B cell (primary cell): ENCODE results near the gene CMIP. TPM values are rescaled to one million over a fixed set of nuclear protein-coding genes. Genes with fewer than 3 reads are reported as not detected.

ENCODE experiments used
- ATAC-seq: fragments of 200-7000 bp; cut with Tn5 transposase; one replicate; pipeline ENCODE4 v1.10.0; 2021; ENCODE audit warnings: low read depth, mild to moderate bottlenecking, moderate number of reproducible peaks, moderate library complexity
- CTCF ChIA-PET: fragments of 350-600 bp; sonication (Branson Sonifier 250); formaldehyde crosslinking; loops from one replicate; lab custom pipeline; 2021; ENCODE audit warnings: antibody characterized with exemption, inconsistent platforms; lab: Charles Lee
- POLR2A ChIA-PET: fragments of 350-600 bp; sonication (Branson Sonifier 250); formaldehyde crosslinking; loops from one replicate; lab custom pipeline; 2021; ENCODE audit warnings: antibody characterized with exemption; lab: Charles Lee
- DNase-seq: peaks from one replicate; pipeline ENCODE4 v3.0.0; 2013
- H2AFZ ChIP-seq: 2 replicates; pipeline ENCODE4 v1.6.1; 2012; ENCODE audit warnings: mild to moderate bottlenecking, low read depth, low read length; ENCODE audit not compliant: insufficient read depth, poor library complexity, severe bottlenecking
- H3K27ac ChIP-seq, 2 donors: 1 replicate in 1 of 2; 2 replicates in 1 of 2; pipeline ENCODE4 v1.5.1; 2012 to 2013; ENCODE audit warnings: low read length in 2 of 2, mild to moderate bottlenecking in 2 of 2, moderate library complexity in 1 of 2
- H3K27me3 ChIP-seq, 4 experiments: fragments of 200-600 bp in 1 of 4; sonication (generic) in 1 of 4; replicated peaks in 1 of 4; 1 replicate in 2 of 4; 2 replicates in 2 of 4; pipeline versions ENCODE4 v1.6.1 to v1.7.0; 2013 to 2016; ENCODE audit warnings: low read length in 3 of 4, mild to moderate bottlenecking in 2 of 4, mixed read lengths in 1 of 4, moderate library complexity in 1 of 4; ENCODE audit not compliant: insufficient read depth in 4 of 4, control insufficient read depth in 3 of 4; ENCODE audit errors: control extremely low read depth in 1 of 4
- H3K36me3 ChIP-seq, 2 experiments: replicated peaks in 1 of 2; 1 replicate in 1 of 2; 2 replicates in 1 of 2; pipeline versions ENCODE4 v1.6.1 to v1.7.1; 2013; ENCODE audit warnings: low read length in 1 of 2; ENCODE audit not compliant: insufficient read depth in 2 of 2, control insufficient read depth in 1 of 2; ENCODE audit errors: control extremely low read depth in 1 of 2, extremely low read depth in 1 of 2
- H3K4me1 ChIP-seq, 2 donors: fragments of 200-600 bp in 1 of 2; sonication (generic) in 1 of 2; 1 replicate in 1 of 2; 2 replicates in 1 of 2; pipeline versions ENCODE4 v1.5.1 to v1.6.1; 2013 to 2017; ENCODE audit warnings: low read length in 2 of 2; ENCODE audit not compliant: control insufficient read depth in 2 of 2, insufficient read depth in 2 of 2
- H3K4me2 ChIP-seq: replicated peaks from 2 replicates; pipeline ENCODE3; 2012; ENCODE audit warnings: mild to moderate bottlenecking, low read depth, low read length; ENCODE audit not compliant: poor library complexity, severe bottlenecking
- H3K4me3 ChIP-seq, 5 experiments: fragments of 200-600 bp in 1 of 5; sonication (generic) in 1 of 5; 1 replicate in 3 of 5; 2 replicates in 2 of 5; pipeline versions ENCODE4 v1.5.1 to v1.7.0; 2011 to 2016; ENCODE audit warnings: low read length in 4 of 5, mild to moderate bottlenecking in 4 of 5, low read depth in 2 of 5, control low read depth in 1 of 5, moderate library complexity in 1 of 5; ENCODE audit not compliant: insufficient read depth in 1 of 5; ENCODE audit errors: control extremely low read depth in 1 of 5, extremely low read depth in 1 of 5
- H3K79me2 ChIP-seq: fragments of 200-600 bp; sonication (generic); one replicate; pipeline ENCODE4 v1.6.0; 2016; ENCODE audit warnings: low read length; ENCODE audit not compliant: control insufficient read depth, insufficient read depth
- H3K9ac ChIP-seq: fragments of 200-600 bp; sonication (generic); 2 replicates; pipeline ENCODE4 v1.6.1; 2017; ENCODE audit warnings: mild to moderate bottlenecking, low read length, moderate library complexity
- H3K9me3 ChIP-seq, 3 donors: one replicate each; pipeline versions ENCODE4 v1.6.1 to v1.7.1; 2013; ENCODE audit warnings: low read length in 2 of 3; ENCODE audit not compliant: control insufficient read depth in 2 of 3, insufficient read depth in 1 of 3; ENCODE audit errors: control extremely low read depth in 1 of 3
- H4K20me1 ChIP-seq: 2 replicates; pipeline ENCODE4 v1.6.0; 2012; ENCODE audit warnings: mild to moderate bottlenecking, low read length; ENCODE audit not compliant: insufficient read depth, control insufficient read depth, poor library complexity, severe bottlenecking
- H3K27ac Mint-ChIP-seq: one replicate; pipeline ENCODE4 v1.8.0; 2021; ENCODE audit warnings: mixed read lengths
- H3K27me3 Mint-ChIP-seq: one replicate; pipeline ENCODE4 v1.8.0; 2021; ENCODE audit warnings: mixed read lengths
- H3K4me1 Mint-ChIP-seq: one replicate; pipeline ENCODE4 v1.8.0; 2021; ENCODE audit warnings: mixed read lengths
- H3K4me3 Mint-ChIP-seq: one replicate; pipeline ENCODE4 v1.8.0; 2021; ENCODE audit warnings: mixed read lengths
- H3K9me3 Mint-ChIP-seq: one replicate; pipeline ENCODE4 v1.8.0; 2022; ENCODE audit warnings: mixed read lengths; ENCODE audit not compliant: insufficient read depth
- CTCF ChIP-seq: fragments of 200-600 bp; IDR thresholded peaks from one replicate; pipeline ENCODE4 v1.8.0; 2022; ENCODE audit warnings: antibody characterized with exemption, mild to moderate bottlenecking
- EZH2 ChIP-seq: IDR thresholded peaks from 2 replicates; pipeline ENCODE4 v1.6.1; 2012; ENCODE audit warnings: borderline replicate concordance, low read depth, mild to moderate bottlenecking, moderate library complexity, low read length; ENCODE audit not compliant: insufficient read depth, poor library complexity, severe bottlenecking
- WGBS: methylation state at CpG from one replicate; pipeline ENCODE4 v1.1.5; 2013; ENCODE audit warnings: missing lambda C conversion rate; ENCODE audit not compliant: insufficient coverage; 5-methylcytosine and 5-hydroxymethylcytosine counted together
- intact Hi-C: fragments of 100-400 bp; cut with micrococcal nuclease; formaldehyde crosslinking; loops from one replicate; pipeline ENCODE4 v1.10.0; 2022
- polyA plus RNA-seq: library from polyadenylated mRNA; depleted of rRNA; stranded (reverse); fragments of >200 nt; gene quantifications from 2 replicates; pipeline ENCODE4 v1.2.3, GENCODE V29; 2012
- total RNA-seq, 2 donors: library from RNA; stranded (reverse); fragments of 120-200 nt in 1 of 2; gene quantifications; 1 replicate in 1 of 2; 2 replicates in 1 of 2; pipeline versions ENCODE4 v1.2.3 to v1.2.4, GENCODE V29; 2013 to 2022

The CMIP gene
- total and polyA plus RNA-seq, 2 donors (not counting 1 experiment from before 2014, with no cell fraction given) = 27.1 to 155 TPM

- Histone ChIP-seq H4K20me1 (no peaks in the 10 kb centered on the region), H3K4me1 (peaks cover 24 to 25% of the 10 kb centered on the region in 2 donors), H3K9me3 (no peaks in the 10 kb centered on the region), H3K36me3 (peaks cover 0 to 24% of the 10 kb centered on the region in 2 experiments), H3K4me3 (no peak overlapping the region), H3K79me2 (no peaks in the 10 kb centered on the region), H3K9ac (no peak overlapping the region), H3K27ac (no peak overlapping the region), H3K27me3 (no peaks in the 10 kb centered on the region), H2AFZ (no peak overlapping the region), H3K4me2 (no peak overlapping the region)
- ChIA-PET POLR2A (interaction anchor here (0.6 kb wide), 1 partner anchor 116 kb away, joined by 7 read pairs; no protein-coding TSS in a partner anchor), CTCF (no interaction called here)
- 77% methylated on average over 20 of the region's 21 CpGs for WGBS
- ATAC-seq (no peak), DNase-seq (no peak)
- H3K9me3 Mint-ChIP-seq = no peaks in the 10 kb centered on the region
- intact Hi-C loops = no loop called here
- H3K4me1 Mint-ChIP-seq = peaks cover 30% of the 10 kb centered on the region
- TF ChIP-seq CTCF (no peak), EZH2 (no peak)
- H3K27ac Mint-ChIP-seq = peak overlapping the region; percentile 15
- H3K4me3 Mint-ChIP-seq = no peak overlapping the region
- no peaks in the 10 kb centered on the region for H3K27me3 Mint-ChIP-seq
Measured at GRCh38 chr16:81711657-81712319, 267.2 kb downstream of the CMIP start.

- POLR2A ChIA-PET = interaction anchor here (0.6 to 0.7 kb wide), 2 partner anchors 98 to 341 kb away, joined by 3 to 4 read pairs; no protein-coding TSS in a partner anchor
- ATAC-seq = no peak
Measured at GRCh38 chr16:81712681-81713080, 268.1 kb downstream of the CMIP start.

More at GRCh38 chr16:81712681-81713080, 268.1 kb downstream of the CMIP start:
- no peaks in the 10 kb centered on the region for H3K9me3 ChIP-seq
- no peak overlapping the region for H3K4me3 ChIP-seq
- DNase-seq = no peak
- TF ChIP-seq EZH2 = no peak
- TF ChIP-seq CTCF = no peak
- no peak overlapping the region for H3K27ac ChIP-seq
- H3K79me2 ChIP-seq = no peaks in the 10 kb centered on the region
- peaks cover 31 to 34% of the 10 kb centered on the region in 2 donors for H3K4me1 ChIP-seq
- H3K4me2 ChIP-seq = no peak overlapping the region
- peak overlapping the region; percentile 46 for H3K27ac Mint-ChIP-seq
- intact Hi-C loops = no loop called here
- no peaks in the 10 kb centered on the region for H3K27me3 Mint-ChIP-seq
- H3K27me3 ChIP-seq = no peaks in the 10 kb centered on the region
- H3K4me3 Mint-ChIP-seq = no peak overlapping the region
- H3K9ac ChIP-seq = no peak overlapping the region
- no peaks in the 10 kb centered on the region for H3K9me3 Mint-ChIP-seq
- H3K36me3 ChIP-seq = peaks cover 0 to 15% of the 10 kb centered on the region in 2 experiments
- no peaks in the 10 kb centered on the region for H4K20me1 ChIP-seq
- H3K4me1 Mint-ChIP-seq = peaks cover 36% of the 10 kb centered on the region
- no peak overlapping the region for H2AFZ ChIP-seq
- WGBS = 91% methylated on average over 6 of the region's 7 CpGs
- CTCF ChIA-PET = interaction anchor here (0.9 to 3.1 kb wide), 4 partner anchors 11 to 347 kb away, joined by 3 to 15 read pairs (median 6); no protein-coding TSS in a partner anchor
